CD4-positive, alpha-beta T cell (primary cell): ENCODE data around the gene RMP24.

Source experiments
- ATAC-seq: fragments of 200-7000 bp; cut with Tn5 transposase; one replicate; pipeline ENCODE4 v1.10.0; 2022; ENCODE audit warnings: mild to moderate bottlenecking; ENCODE audit not compliant: poor library complexity
- CTCF ChIA-PET: fragments of 350-600 bp; sonication (Branson Sonifier 250); formaldehyde crosslinking; loops from one replicate; lab custom pipeline; 2021; ENCODE audit warnings: antibody characterized with exemption, inconsistent platforms; lab: Charles Lee
- POLR2A ChIA-PET: fragments of 350-600 bp; sonication (Branson Sonifier 250); formaldehyde crosslinking; loops from one replicate; lab custom pipeline; 2021; ENCODE audit warnings: antibody characterized with exemption, inconsistent platforms; lab: Charles Lee
- DNase-seq, 14 experiments: peaks; one replicate each; pipeline ENCODE4 v3.0.0-alpha.2; 2013 to 2020; ENCODE audit warnings: mixed read lengths in 2 of 14
- H3K27ac ChIP-seq, 2 donors: one replicate each; pipeline versions ENCODE4 v1.5.1 to v1.7.0; 2013; ENCODE audit warnings: low read length in 2 of 2, low read depth in 1 of 2, mild to moderate bottlenecking in 1 of 2
- H3K27me3 ChIP-seq, 2 experiments: 1 replicate in 1 of 2; 2 replicates in 1 of 2; pipeline versions ENCODE4 v1.6.1 to v1.7.0; 2013; ENCODE audit warnings: low read length in 2 of 2, control low read depth in 1 of 2, mild to moderate bottlenecking in 1 of 2, moderate library complexity in 1 of 2; ENCODE audit not compliant: insufficient read depth in 2 of 2, control insufficient read depth in 1 of 2
- H3K36me3 ChIP-seq: one replicate; pipeline ENCODE4 v1.6.1; 2013; ENCODE audit warnings: low read length, control low read depth; ENCODE audit not compliant: insufficient read depth
- H3K4me1 ChIP-seq: one replicate; pipeline ENCODE4 v1.6.1; 2013; ENCODE audit warnings: low read length, control low read depth; ENCODE audit not compliant: insufficient read depth
- H3K4me3 ChIP-seq: one replicate; pipeline ENCODE4 v1.5.1; 2013; ENCODE audit warnings: mild to moderate bottlenecking, low read length, moderate library complexity
- H3K9me3 ChIP-seq, 2 experiments: 1 replicate in 1 of 2; 2 replicates in 1 of 2; pipeline versions ENCODE4 v1.6.1 to v1.7.0; 2013; ENCODE audit warnings: low read length in 2 of 2, mild to moderate bottlenecking in 2 of 2, control low read depth in 1 of 2, moderate library complexity in 1 of 2; ENCODE audit not compliant: control insufficient read depth in 1 of 2, insufficient read depth in 1 of 2
- H3K27ac Mint-ChIP-seq: one replicate; pipeline ENCODE4 v1.8.0; 2020; ENCODE audit warnings: mixed read lengths
- H3K27me3 Mint-ChIP-seq: one replicate; pipeline ENCODE4 v1.8.0; 2021; ENCODE audit warnings: mixed read lengths
- H3K36me3 Mint-ChIP-seq: one replicate; pipeline ENCODE4 v1.8.0; 2021; ENCODE audit warnings: low read depth, mixed read lengths
- H3K4me1 Mint-ChIP-seq: one replicate; pipeline ENCODE4 v1.8.0; 2021; ENCODE audit warnings: low read depth, mixed read lengths
- H3K4me3 Mint-ChIP-seq: one replicate; pipeline ENCODE4 v1.8.0; 2020; ENCODE audit warnings: mild to moderate bottlenecking, mixed read lengths
- H3K9me3 Mint-ChIP-seq: one replicate; pipeline ENCODE4 v1.8.0; 2020; ENCODE audit warnings: mixed read lengths
- CTCF ChIP-seq: fragments of 200-600 bp; IDR thresholded peaks from one replicate; pipeline ENCODE4 v1.8.0; 2022; ENCODE audit warnings: antibody characterized with exemption, mild to moderate bottlenecking
- intact Hi-C, 2 experiments: fragments of 100-400 bp; cut with DNase I in 1 of 2; cut with micrococcal nuclease in 1 of 2; formaldehyde crosslinking; loops; one replicate each; pipeline versions ENCODE4 v1.15.1 to v1.9.0; 2023 to 2025; cut with DNase I, micrococcal nuclease

Gene RMP24

GRCh38 chr18:35953688-35954087, 18.8 kb upstream of the RMP24 start:
- Histone ChIP-seq H3K27me3 (peaks cover 9 to 19% of the 10 kb centered on the region in 2 experiments), H3K4me3 (no peak overlapping the region), H3K27ac (no peak overlapping the region), H3K36me3 (no peaks in the 10 kb centered on the region), H3K4me1 (peaks cover 9% of the 10 kb centered on the region), H3K9me3 (peaks cover 0 to 4% of the 10 kb centered on the region in 2 experiments)
- Mint-ChIP-seq H3K9me3 (no peaks in the 10 kb centered on the region), H3K4me1 (peaks cover 6% of the 10 kb centered on the region), H3K36me3 (no peaks in the 10 kb centered on the region), H3K27me3 (peaks cover 59% of the 10 kb centered on the region), H3K4me3 (no peak overlapping the region), H3K27ac (no peak overlapping the region)
- TF ChIP-seq CTCF = no peak
- CTCF ChIA-PET = no interaction called here
- intact Hi-C loops = loop anchor here in 1 of 2 experiments (5.0 kb wide), 1 partner anchor 566 kb away; no protein-coding TSS in a partner anchor
- ATAC-seq (no peak), DNase-seq (no peak)
- POLR2A ChIA-PET = no interaction called here

DNA sequence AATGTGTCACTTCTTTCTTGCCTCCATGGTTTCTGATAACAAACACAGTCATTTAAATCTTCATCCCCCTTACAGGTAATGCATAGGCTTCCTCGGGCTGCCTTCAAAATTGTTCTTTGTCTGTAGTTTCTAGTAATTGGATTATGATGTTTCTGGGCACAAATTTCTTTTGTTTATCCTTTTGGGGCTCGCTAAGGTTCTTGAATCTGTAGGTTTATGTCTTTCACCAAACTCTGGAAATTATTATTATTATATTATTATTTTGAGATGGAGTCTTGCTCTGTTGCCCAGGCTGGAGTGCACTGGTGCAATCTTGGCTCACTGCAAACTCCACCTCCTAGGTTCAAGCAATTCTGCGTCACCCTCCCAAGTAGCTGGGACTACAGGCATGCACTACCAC, 16.3 kb upstream of the RMP24 start:
- no peaks in the 10 kb centered on the region for H3K36me3 ChIP-seq
- Mint-ChIP-seq H3K27ac (no peak overlapping the region), H3K4me3 (no peak overlapping the region), H3K9me3 (no peaks in the 10 kb centered on the region), H3K36me3 (no peaks in the 10 kb centered on the region), H3K4me1 (no peaks in the 10 kb centered on the region), H3K27me3 (peaks cover 48% of the 10 kb centered on the region)
- H3K27ac ChIP-seq = no peak overlapping the region
- DNase-seq (no peak), ATAC-seq (no peak)
- no peaks in the 10 kb centered on the region for H3K4me1 ChIP-seq
- no peak overlapping the region for H3K4me3 ChIP-seq
- peaks cover 0 to 6% of the 10 kb centered on the region in 2 experiments for H3K9me3 ChIP-seq
- ChIA-PET POLR2A (no interaction called here), CTCF (no interaction called here)
- H3K27me3 ChIP-seq = peaks cover 0 to 11% of the 10 kb centered on the region in 2 experiments
- intact Hi-C loops = no loop called here
- no peak for TF ChIP-seq CTCF

GRCh38 chr18:35962320-35962719, 10.2 kb upstream of the RMP24 start:
- peaks cover 13% of the 10 kb centered on the region for H3K27me3 Mint-ChIP-seq
- no peaks in the 10 kb centered on the region for H3K27me3 ChIP-seq
- CTCF ChIA-PET = no interaction called here
- intact Hi-C loops = no loop called here
- no peaks in the 10 kb centered on the region for H3K36me3 Mint-ChIP-seq
- no peak overlapping the region for H3K4me3 ChIP-seq
- POLR2A ChIA-PET = no interaction called here
- ATAC-seq = no peak
- H3K9me3 ChIP-seq = peaks cover 0 to 6% of the 10 kb centered on the region in 2 experiments
- H3K4me1 ChIP-seq = no peaks in the 10 kb centered on the region
- H3K9me3 Mint-ChIP-seq = no peaks in the 10 kb centered on the region
- no peak overlapping the region for H3K27ac Mint-ChIP-seq
- TF ChIP-seq CTCF = no peak
- DNase-seq = no peak
- H3K4me1 Mint-ChIP-seq = peaks cover under 1% of the 10 kb centered on the region
- no peak overlapping the region for H3K27ac ChIP-seq
- no peaks in the 10 kb centered on the region for H3K36me3 ChIP-seq
- no peak overlapping the region for H3K4me3 Mint-ChIP-seq
